Measurements from ENCODE around the gene BCAT1.

BCAT1 gene

DNA sequence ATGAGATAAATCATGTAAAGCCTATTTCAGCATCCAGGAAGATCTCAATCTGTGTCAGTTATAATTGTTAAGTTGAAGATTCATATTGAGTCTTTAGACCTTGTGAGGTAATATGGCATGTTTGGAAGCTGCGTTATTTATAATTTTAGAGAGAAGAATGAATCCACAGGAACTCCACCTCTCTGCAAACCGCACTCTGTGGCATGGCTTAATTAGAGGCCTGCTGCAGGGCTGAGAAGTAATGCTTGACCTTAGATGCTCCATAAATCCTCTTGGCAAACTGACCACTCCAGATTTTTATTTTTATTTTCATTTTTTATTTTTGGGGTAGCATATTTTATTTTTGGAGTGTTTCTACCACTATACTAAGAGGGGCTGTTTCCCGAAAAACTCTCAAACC lies 28.8 kb downstream of the BCAT1 start:
- Histone ChIP-seq H3K79me2 (ENCODE audit: insufficient read depth, low read length) (no peaks in the 10 kb centered on the region), H3K9ac (ENCODE audit: low read length) (no peak overlapping the region)
- TF ChIP-seq CTCF (IDR thresholded peaks at IDR 0.05; ENCODE audit: low read length) (no peak), EZH2 (IDR thresholded peaks at IDR 0.05; ENCODE audit: borderline replicate concordance, low read length) (no peak)

GRCh38 chr12:24919346-24920001 lies 29.4 kb downstream of the BCAT1 start:
- H3K4me3 ChIP-seq (ENCODE audit: low read depth, low read length, poor library complexity, severe bottlenecking) = no peak overlapping the region
- no peaks in the 10 kb centered on the region for H3F3A ChIP-seq (ENCODE audit: insufficient read depth, low read length)
- no peak overlapping the region for H2AFZ ChIP-seq (ENCODE audit: low read length)
- H3K9ac ChIP-seq (ENCODE audit: low read length) = no peak overlapping the region
- H3K9me2 ChIP-seq (ENCODE audit: low read depth, low read length) = no peaks in the 10 kb centered on the region
- no peaks in the 10 kb centered on the region for H3K36me3 ChIP-seq (ENCODE audit: insufficient read depth, low read length)
- H4K20me1 ChIP-seq (ENCODE audit: insufficient read depth, low read length) = no peaks in the 10 kb centered on the region
- H3K27ac ChIP-seq (ENCODE audit: low read depth, low read length, poor library complexity, severe bottlenecking) = no peak overlapping the region
- H3K9me3 ChIP-seq (ENCODE audit: low read length) = no peaks in the 10 kb centered on the region
- TF ChIP-seq CTCF (IDR thresholded peaks at IDR 0.05; ENCODE audit: low read length) (no peak), EZH2 (IDR thresholded peaks at IDR 0.05; ENCODE audit: borderline replicate concordance, low read length) (no peak)
- no peak overlapping the region for H3K4me2 ChIP-seq (ENCODE audit: low read length)
- H3K4me1 ChIP-seq (ENCODE audit: insufficient read depth, low read length, severe bottlenecking) = no peaks in the 10 kb centered on the region
- no peaks in the 10 kb centered on the region for H3K27me3 ChIP-seq (ENCODE audit: insufficient read depth, low read length)
- no peaks in the 10 kb centered on the region for H3K79me2 ChIP-seq (ENCODE audit: insufficient read depth, low read length)

More for the DNA sequence above, 28.8 kb downstream of the BCAT1 start:
- Histone ChIP-seq H3K4me2 (ENCODE audit: low read length) (no peak overlapping the region), H3K4me1 (ENCODE audit: insufficient read depth, low read length, severe bottlenecking) (no peaks in the 10 kb centered on the region), H4K20me1 (ENCODE audit: insufficient read depth, low read length) (no peaks in the 10 kb centered on the region), H3K36me3 (ENCODE audit: insufficient read depth, low read length) (no peaks in the 10 kb centered on the region), H3K4me3 (ENCODE audit: low read depth, low read length, poor library complexity, severe bottlenecking) (no peak overlapping the region), H3K27me3 (ENCODE audit: insufficient read depth, low read length) (no peaks in the 10 kb centered on the region), H3F3A (ENCODE audit: insufficient read depth, low read length) (no peaks in the 10 kb centered on the region), H3K9me2 (ENCODE audit: low read depth, low read length) (no peaks in the 10 kb centered on the region), H3K9me3 (ENCODE audit: low read length) (no peaks in the 10 kb centered on the region), H3K27ac (ENCODE audit: low read depth, low read length, poor library complexity, severe bottlenecking) (no peak overlapping the region), H2AFZ (ENCODE audit: low read length) (no peak overlapping the region)

- H3K36me3 ChIP-seq (ENCODE audit: insufficient read depth, low read length) = no peaks in the 10 kb centered on the region
- H4K20me1 ChIP-seq (ENCODE audit: insufficient read depth, low read length) = no peaks in the 10 kb centered on the region
- no peak overlapping the region for H3K9ac ChIP-seq (ENCODE audit: low read length)
- TF ChIP-seq EZH2 (IDR thresholded peaks at IDR 0.05; ENCODE audit: borderline replicate concordance, low read length) (no peak), CTCF (IDR thresholded peaks at IDR 0.05; ENCODE audit: low read length) (no peak)
- no peaks in the 10 kb centered on the region for H3K9me3 ChIP-seq (ENCODE audit: low read length)
- H3K4me2 ChIP-seq (ENCODE audit: low read length) = no peak overlapping the region
- H3K9me2 ChIP-seq (ENCODE audit: low read depth, low read length) = no peaks in the 10 kb centered on the region
- no peaks in the 10 kb centered on the region for H3K79me2 ChIP-seq (ENCODE audit: insufficient read depth, low read length)
- no peaks in the 10 kb centered on the region for H3K4me1 ChIP-seq (ENCODE audit: insufficient read depth, low read length, severe bottlenecking)
- H3K27ac ChIP-seq (ENCODE audit: low read depth, low read length, poor library complexity, severe bottlenecking) = no peak overlapping the region
- H3F3A ChIP-seq (ENCODE audit: insufficient read depth, low read length) = no peaks in the 10 kb centered on the region
- no peak overlapping the region for H3K4me3 ChIP-seq (ENCODE audit: low read depth, low read length, poor library complexity, severe bottlenecking)
- no peaks in the 10 kb centered on the region for H3K27me3 ChIP-seq (ENCODE audit: insufficient read depth, low read length)
- no peak overlapping the region for H2AFZ ChIP-seq (ENCODE audit: low read length)
Measured at GRCh38 chr12:24918596-24918995, 30.3 kb downstream of the BCAT1 start.

Data from OCI-LY1 (cell line).